HEK293 (cell line): ENCODE measurements around the gene DAO.

Experiments
- BCL11B ChIP-seq: fragments of 450-650 bp; formaldehyde crosslinking; IDR thresholded peaks from 2 replicates; pipeline ENCODE4 v1.5.1; 2016; ENCODE audit warnings: low read depth, missing biosample characterization, missing genetic modification characterization
- GFI1B ChIP-seq: fragments of 450-650 bp; formaldehyde crosslinking; IDR thresholded peaks from 2 replicates; pipeline ENCODE4 v1.5.1; 2016; ENCODE audit warnings: missing biosample characterization, missing genetic modification characterization
- GLIS2 ChIP-seq: fragments of 450-650 bp; formaldehyde crosslinking; IDR thresholded peaks from 2 replicates; pipeline ENCODE4 v1.5.1; 2016; ENCODE audit warnings: missing biosample characterization, missing genetic modification characterization
- KLF16 ChIP-seq: fragments of 450-650 bp; formaldehyde crosslinking; IDR thresholded peaks from 2 replicates; pipeline ENCODE4 v1.5.1; 2017; ENCODE audit warnings: missing biosample characterization, missing genetic modification characterization
- KLF8 ChIP-seq: fragments of 450-650 bp; formaldehyde crosslinking; IDR thresholded peaks from 2 replicates; pipeline ENCODE4 v1.5.1; 2016; ENCODE audit warnings: missing biosample characterization, missing genetic modification characterization
- KLF9 ChIP-seq: fragments of 450-650 bp; formaldehyde crosslinking; IDR thresholded peaks from 2 replicates; pipeline ENCODE4 v1.5.1; 2016; ENCODE audit warnings: missing biosample characterization, missing genetic modification characterization, low read depth
- MZF1 ChIP-seq: fragments of 450-650 bp; formaldehyde crosslinking; IDR thresholded peaks from 2 replicates; pipeline ENCODE4 v1.5.1; 2017; ENCODE audit warnings: missing biosample characterization, missing genetic modification characterization, borderline replicate concordance
- SCRT2 ChIP-seq: fragments of 450-650 bp; formaldehyde crosslinking; IDR thresholded peaks from 2 replicates; pipeline ENCODE4 v1.5.1; 2016; ENCODE audit warnings: missing biosample characterization, missing genetic modification characterization
- TRIM28 ChIP-seq: IDR thresholded peaks from 2 replicates; pipeline ENCODE4 v1.6.1; 2011; ENCODE audit warnings: low read length, control low read depth, borderline replicate concordance
- ZBTB7A ChIP-seq: fragments of 450-650 bp; formaldehyde crosslinking; IDR thresholded peaks from 2 replicates; pipeline ENCODE4 v1.5.1; 2016; ENCODE audit warnings: low read depth, missing biosample characterization, missing genetic modification characterization
- ZFP3 ChIP-seq: fragments of 450-650 bp; formaldehyde crosslinking; IDR thresholded peaks from 2 replicates; pipeline ENCODE4 v1.5.1; 2016; ENCODE audit warnings: low read depth, missing biosample characterization, missing genetic modification characterization
- ZIC2 ChIP-seq: fragments of 450-650 bp; formaldehyde crosslinking; IDR thresholded peaks from 2 replicates; pipeline ENCODE4 v1.5.1; 2016; ENCODE audit warnings: missing biosample characterization, missing genetic modification characterization
- ZNF112 ChIP-seq: fragments of 450-650 bp; formaldehyde crosslinking; IDR thresholded peaks from 2 replicates; pipeline ENCODE4 v1.5.0; 2017; ENCODE audit warnings: missing biosample characterization, missing genetic modification characterization
- ZNF138 ChIP-seq: fragments of 450-650 bp; formaldehyde crosslinking; IDR thresholded peaks from 2 replicates; pipeline ENCODE4 v1.5.1; 2016; ENCODE audit warnings: missing biosample characterization, missing genetic modification characterization, borderline replicate concordance
- ZNF2 ChIP-seq: fragments of 450-650 bp; formaldehyde crosslinking; IDR thresholded peaks from 2 replicates; pipeline ENCODE4 v1.5.1; 2016; ENCODE audit warnings: missing biosample characterization, missing genetic modification characterization
- ZNF311 ChIP-seq: fragments of 450-650 bp; formaldehyde crosslinking; IDR thresholded peaks from 2 replicates; pipeline ENCODE4 v1.5.1; 2017; ENCODE audit warnings: missing biosample characterization, missing genetic modification characterization, borderline replicate concordance
- ZNF324 ChIP-seq: fragments of 450-650 bp; formaldehyde crosslinking; IDR thresholded peaks from 2 replicates; pipeline ENCODE4 v1.5.1; 2016; ENCODE audit warnings: missing biosample characterization, missing genetic modification characterization
- ZNF335 ChIP-seq: fragments of 450-650 bp; formaldehyde crosslinking; conservative IDR thresholded peaks from 2 replicates; pipeline ENCODE4 v1.5.1; 2016; ENCODE audit warnings: missing biosample characterization, missing genetic modification characterization
- ZNF341 ChIP-seq: fragments of 450-650 bp; formaldehyde crosslinking; IDR thresholded peaks from 2 replicates; pipeline ENCODE4; 2016; ENCODE audit warnings: low read depth, missing biosample characterization, missing genetic modification characterization
- ZNF561 ChIP-seq: fragments of 450-650 bp; IDR thresholded peaks from 2 replicates; pipeline ENCODE4 v1.5.1; 2018; ENCODE audit warnings: missing biosample characterization, missing genetic modification characterization, borderline replicate concordance
- ZNF600 ChIP-seq: fragments of 450-650 bp; formaldehyde crosslinking; IDR thresholded peaks from 2 replicates; pipeline ENCODE4 v1.5.1; 2016; ENCODE audit warnings: missing biosample characterization, missing genetic modification characterization
- ZNF76 ChIP-seq: fragments of 450-650 bp; formaldehyde crosslinking; IDR thresholded peaks from 2 replicates; pipeline ENCODE4; 2016; ENCODE audit warnings: low read depth, missing biosample characterization, missing genetic modification characterization, borderline replicate concordance
- ZNF792 ChIP-seq: fragments of 450-650 bp; formaldehyde crosslinking; IDR thresholded peaks from 2 replicates; pipeline ENCODE4 v1.5.1; 2016; ENCODE audit warnings: missing biosample characterization, missing genetic modification characterization
- TF ChIP-seq, protein P1 (sequence below): fragments of 450-650 bp; formaldehyde crosslinking; IDR thresholded peaks from 2 replicates; pipeline ENCODE4 v1.5.1; 2017; ENCODE audit warnings: missing biosample characterization, mild to moderate bottlenecking, missing genetic modification characterization, moderate library complexity
- TF ChIP-seq, protein P2 (sequence below): fragments of 450-650 bp; formaldehyde crosslinking; optimal IDR thresholded peaks from 2 replicates; pipeline ENCODE3; 2016; ENCODE audit warnings: missing biosample characterization, mild to moderate bottlenecking, missing genetic modification characterization
- TF ChIP-seq, protein P3 (sequence below): fragments of 450-650 bp; formaldehyde crosslinking; IDR thresholded peaks from 2 replicates; pipeline ENCODE4 v1.5.1; 2016; ENCODE audit warnings: missing biosample characterization, missing genetic modification characterization
- TF ChIP-seq, protein P4 (sequence below): fragments of 450-650 bp; formaldehyde crosslinking; conservative IDR thresholded peaks from 2 replicates; pipeline ENCODE4 v1.5.1; 2016; ENCODE audit warnings: low read depth, missing biosample characterization, missing genetic modification characterization
- TF ChIP-seq, protein P5 (sequence below): fragments of 450-650 bp; IDR thresholded peaks from 2 replicates; pipeline ENCODE4 v1.5.1; 2018; ENCODE audit warnings: missing biosample characterization, missing genetic modification characterization
- TF ChIP-seq, protein P6 (sequence below): fragments of 450-650 bp; formaldehyde crosslinking; IDR thresholded peaks from 2 replicates; pipeline ENCODE4 v1.5.1; 2016; ENCODE audit warnings: missing biosample characterization, missing genetic modification characterization

The DAO gene

DNA sequence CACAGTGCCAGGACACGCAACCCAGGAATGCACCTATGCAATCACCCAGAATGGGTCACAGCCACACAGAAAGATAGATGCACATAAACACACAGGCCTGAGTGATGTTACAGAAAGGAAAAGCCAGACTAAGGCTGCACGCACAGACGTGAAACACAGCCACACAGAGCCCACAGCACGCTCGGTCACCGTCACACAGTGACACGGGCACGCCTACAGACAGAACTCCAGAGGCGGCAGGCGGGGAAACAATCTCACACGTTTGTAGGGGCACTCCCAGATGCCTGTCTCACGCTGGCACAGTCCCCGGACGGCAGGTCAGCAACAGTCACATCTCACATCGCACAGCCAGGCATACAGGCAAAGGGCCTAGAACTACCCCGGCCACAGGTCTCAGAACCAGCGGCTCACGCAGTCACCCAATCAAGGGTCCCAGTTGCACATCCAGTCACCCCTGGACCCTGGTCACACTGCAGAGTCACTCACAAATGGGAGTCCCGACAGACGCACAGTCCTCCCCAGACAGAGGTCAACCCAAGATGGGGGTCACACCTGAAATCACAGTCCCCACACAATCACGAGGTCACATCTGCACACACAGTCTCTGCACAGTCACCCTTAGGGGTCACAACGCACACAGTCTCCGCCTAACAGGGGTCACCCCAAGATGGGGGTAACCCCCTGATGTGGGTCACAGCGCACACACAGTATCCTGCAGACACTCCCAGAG, 23.3 kb upstream of the DAO start (continued):
- TF ChIP-seq, protein P1, sequence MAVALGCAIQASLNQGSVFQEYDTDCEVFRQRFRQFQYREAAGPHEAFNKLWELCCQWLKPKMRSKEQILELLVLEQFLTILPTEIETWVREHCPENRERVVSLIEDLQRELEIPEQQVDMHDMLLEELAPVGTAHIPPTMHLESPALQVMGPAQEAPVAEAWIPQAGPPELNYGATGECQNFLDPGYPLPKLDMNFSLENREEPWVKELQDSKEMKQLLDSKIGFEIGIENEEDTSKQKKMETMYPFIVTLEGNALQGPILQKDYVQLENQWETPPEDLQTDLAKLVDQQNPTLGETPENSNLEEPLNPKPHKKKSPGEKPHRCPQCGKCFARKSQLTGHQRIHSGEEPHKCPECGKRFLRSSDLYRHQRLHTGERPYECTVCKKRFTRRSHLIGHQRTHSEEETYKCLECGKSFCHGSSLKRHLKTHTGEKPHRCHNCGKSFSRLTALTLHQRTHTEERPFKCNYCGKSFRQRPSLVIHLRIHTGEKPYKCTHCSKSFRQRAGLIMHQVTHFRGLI (tag by site-specific recombination) = no peak
- TF ChIP-seq ZNF2 (tag by site-specific recombination) = peak; percentile 16; the same call in 1 of the 2 replicates
- no peak for TF ChIP-seq MZF1 (tag by site-specific recombination)
- no peak for TF ChIP-seq ZFP3 (tag by site-specific recombination)
- TF ChIP-seq ZNF335 (tag by site-specific recombination) = peak; percentile 84
- TF ChIP-seq ZNF76 = no peak
- TF ChIP-seq, protein P2, sequence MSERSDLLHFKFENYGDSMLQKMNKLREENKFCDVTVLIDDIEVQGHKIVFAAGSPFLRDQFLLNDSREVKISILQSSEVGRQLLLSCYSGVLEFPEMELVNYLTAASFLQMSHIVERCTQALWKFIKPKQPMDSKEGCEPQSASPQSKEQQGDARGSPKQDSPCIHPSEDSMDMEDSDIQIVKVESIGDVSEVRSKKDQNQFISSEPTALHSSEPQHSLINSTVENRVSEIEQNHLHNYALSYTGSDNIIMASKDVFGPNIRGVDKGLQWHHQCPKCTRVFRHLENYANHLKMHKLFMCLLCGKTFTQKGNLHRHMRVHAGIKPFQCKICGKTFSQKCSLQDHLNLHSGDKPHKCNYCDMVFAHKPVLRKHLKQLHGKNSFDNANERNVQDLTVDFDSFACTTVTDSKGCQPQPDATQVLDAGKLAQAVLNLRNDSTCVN (tag by site-specific recombination) = peak; percentile 58
- TF ChIP-seq ZNF311 (tag by site-specific recombination) = no peak
- TF ChIP-seq KLF9 (tag by site-specific recombination) = 0 out of 2 replicates have a peak, but pooled peaks have one; percentile 34
- TF ChIP-seq GFI1B (tag by site-specific recombination) = 0 out of 2 replicates have a peak, but pooled peaks have one; percentile 53
- TF ChIP-seq, protein P3, sequence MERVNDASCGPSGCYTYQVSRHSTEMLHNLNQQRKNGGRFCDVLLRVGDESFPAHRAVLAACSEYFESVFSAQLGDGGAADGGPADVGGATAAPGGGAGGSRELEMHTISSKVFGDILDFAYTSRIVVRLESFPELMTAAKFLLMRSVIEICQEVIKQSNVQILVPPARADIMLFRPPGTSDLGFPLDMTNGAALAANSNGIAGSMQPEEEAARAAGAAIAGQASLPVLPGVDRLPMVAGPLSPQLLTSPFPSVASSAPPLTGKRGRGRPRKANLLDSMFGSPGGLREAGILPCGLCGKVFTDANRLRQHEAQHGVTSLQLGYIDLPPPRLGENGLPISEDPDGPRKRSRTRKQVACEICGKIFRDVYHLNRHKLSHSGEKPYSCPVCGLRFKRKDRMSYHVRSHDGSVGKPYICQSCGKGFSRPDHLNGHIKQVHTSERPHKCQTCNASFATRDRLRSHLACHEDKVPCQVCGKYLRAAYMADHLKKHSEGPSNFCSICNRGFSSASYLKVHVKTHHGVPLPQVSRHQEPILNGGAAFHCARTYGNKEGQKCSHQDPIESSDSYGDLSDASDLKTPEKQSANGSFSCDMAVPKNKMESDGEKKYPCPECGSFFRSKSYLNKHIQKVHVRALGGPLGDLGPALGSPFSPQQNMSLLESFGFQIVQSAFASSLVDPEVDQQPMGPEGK = peak; percentile 61
- no peak for TF ChIP-seq ZNF561 (tag by site-specific recombination)
- no peak for TF ChIP-seq ZNF324 (tag by site-specific recombination)
- TF ChIP-seq, protein P4, sequence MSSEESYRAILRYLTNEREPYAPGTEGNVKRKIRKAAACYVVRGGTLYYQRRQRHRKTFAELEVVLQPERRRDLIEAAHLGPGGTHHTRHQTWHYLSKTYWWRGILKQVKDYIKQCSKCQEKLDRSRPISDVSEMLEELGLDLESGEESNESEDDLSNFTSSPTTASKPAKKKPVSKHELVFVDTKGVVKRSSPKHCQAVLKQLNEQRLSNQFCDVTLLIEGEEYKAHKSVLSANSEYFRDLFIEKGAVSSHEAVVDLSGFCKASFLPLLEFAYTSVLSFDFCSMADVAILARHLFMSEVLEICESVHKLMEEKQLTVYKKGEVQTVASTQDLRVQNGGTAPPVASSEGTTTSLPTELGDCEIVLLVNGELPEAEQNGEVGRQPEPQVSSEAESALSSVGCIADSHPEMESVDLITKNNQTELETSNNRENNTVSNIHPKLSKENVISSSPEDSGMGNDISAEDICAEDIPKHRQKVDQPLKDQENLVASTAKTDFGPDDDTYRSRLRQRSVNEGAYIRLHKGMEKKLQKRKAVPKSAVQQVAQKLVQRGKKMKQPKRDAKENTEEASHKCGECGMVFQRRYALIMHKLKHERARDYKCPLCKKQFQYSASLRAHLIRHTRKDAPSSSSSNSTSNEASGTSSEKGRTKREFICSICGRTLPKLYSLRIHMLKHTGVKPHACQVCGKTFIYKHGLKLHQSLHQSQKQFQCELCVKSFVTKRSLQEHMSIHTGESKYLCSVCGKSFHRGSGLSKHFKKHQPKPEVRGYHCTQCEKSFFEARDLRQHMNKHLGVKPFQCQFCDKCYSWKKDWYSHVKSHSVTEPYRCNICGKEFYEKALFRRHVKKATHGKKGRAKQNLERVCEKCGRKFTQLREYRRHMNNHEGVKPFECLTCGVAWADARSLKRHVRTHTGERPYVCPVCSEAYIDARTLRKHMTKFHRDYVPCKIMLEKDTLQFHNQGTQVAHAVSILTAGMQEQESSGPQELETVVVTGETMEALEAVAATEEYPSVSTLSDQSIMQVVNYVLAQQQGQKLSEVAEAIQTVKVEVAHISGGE (tag by site-specific recombination) = 0 out of 2 replicates have a peak, but pooled peaks have one; percentile 13
- TF ChIP-seq TRIM28 = no peak
- TF ChIP-seq ZNF138 (tag by site-specific recombination) = no peak
- TF ChIP-seq GLIS2 (tag by site-specific recombination) = peak; percentile 86
- TF ChIP-seq ZIC2 (tag by site-specific recombination) = peak; percentile 39
- peak; percentile 84 for TF ChIP-seq SCRT2 (tag by site-specific recombination)
- peak; percentile 46; the same call in 1 of the 2 replicates for TF ChIP-seq ZBTB7A (tag by site-specific recombination)
- TF ChIP-seq, protein P5, sequence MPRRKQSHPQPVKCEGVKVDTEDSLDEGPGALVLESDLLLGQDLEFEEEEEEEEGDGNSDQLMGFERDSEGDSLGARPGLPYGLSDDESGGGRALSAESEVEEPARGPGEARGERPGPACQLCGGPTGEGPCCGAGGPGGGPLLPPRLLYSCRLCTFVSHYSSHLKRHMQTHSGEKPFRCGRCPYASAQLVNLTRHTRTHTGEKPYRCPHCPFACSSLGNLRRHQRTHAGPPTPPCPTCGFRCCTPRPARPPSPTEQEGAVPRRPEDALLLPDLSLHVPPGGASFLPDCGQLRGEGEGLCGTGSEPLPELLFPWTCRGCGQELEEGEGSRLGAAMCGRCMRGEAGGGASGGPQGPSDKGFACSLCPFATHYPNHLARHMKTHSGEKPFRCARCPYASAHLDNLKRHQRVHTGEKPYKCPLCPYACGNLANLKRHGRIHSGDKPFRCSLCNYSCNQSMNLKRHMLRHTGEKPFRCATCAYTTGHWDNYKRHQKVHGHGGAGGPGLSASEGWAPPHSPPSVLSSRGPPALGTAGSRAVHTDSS (tag by site-specific recombination) = no peak
- no peak for TF ChIP-seq KLF8
- no peak for TF ChIP-seq ZNF341
- TF ChIP-seq BCL11B (tag by site-specific recombination) = peak; percentile 38; the same call in 1 of the 2 replicates
- TF ChIP-seq KLF16 (tag by site-specific recombination) = no peak
- no peak for TF ChIP-seq ZNF112 (tag by site-specific recombination)
- no peak; the same call in 1 of the 2 replicates for TF ChIP-seq ZNF600
- TF ChIP-seq ZNF792 (tag by site-specific recombination) = no peak
- TF ChIP-seq, protein P6, sequence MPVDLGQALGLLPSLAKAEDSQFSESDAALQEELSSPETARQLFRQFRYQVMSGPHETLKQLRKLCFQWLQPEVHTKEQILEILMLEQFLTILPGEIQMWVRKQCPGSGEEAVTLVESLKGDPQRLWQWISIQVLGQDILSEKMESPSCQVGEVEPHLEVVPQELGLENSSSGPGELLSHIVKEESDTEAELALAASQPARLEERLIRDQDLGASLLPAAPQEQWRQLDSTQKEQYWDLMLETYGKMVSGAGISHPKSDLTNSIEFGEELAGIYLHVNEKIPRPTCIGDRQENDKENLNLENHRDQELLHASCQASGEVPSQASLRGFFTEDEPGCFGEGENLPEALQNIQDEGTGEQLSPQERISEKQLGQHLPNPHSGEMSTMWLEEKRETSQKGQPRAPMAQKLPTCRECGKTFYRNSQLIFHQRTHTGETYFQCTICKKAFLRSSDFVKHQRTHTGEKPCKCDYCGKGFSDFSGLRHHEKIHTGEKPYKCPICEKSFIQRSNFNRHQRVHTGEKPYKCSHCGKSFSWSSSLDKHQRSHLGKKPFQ (tag by site-specific recombination) = 0 out of 2 replicates have a peak, but pooled peaks have one; percentile 17
